HepG2 (cell line): ENCODE measurements around the gene JMJD6. TPM values are rescaled to one million over a fixed set of nuclear protein-coding genes. Genes with fewer than 3 reads are reported as not detected.

Experiments
- ARID5B ChIP-seq: IDR thresholded peaks from 2 replicates; pipeline ENCODE4 v1.4.0; 2020; ENCODE audit warnings: mild to moderate bottlenecking, missing genetic modification reagents
- CSRNP2 ChIP-seq: sonication (generic); formaldehyde crosslinking; conservative IDR thresholded peaks from 2 replicates; pipeline ENCODE4 v1.8.0; 2022; ENCODE audit warnings: low read depth, missing genetic modification reagents
- GRHL1 ChIP-seq: sonication (generic); formaldehyde crosslinking; conservative IDR thresholded peaks from 2 replicates; pipeline ENCODE4 v1.8.0; 2022; ENCODE audit warnings: missing genetic modification reagents
- NRL ChIP-seq: sonication (generic); formaldehyde crosslinking; IDR thresholded peaks from 2 replicates; pipeline ENCODE4 v1.5.0; 2020; ENCODE audit warnings: missing genetic modification reagents, mild to moderate bottlenecking, moderate library complexity, borderline replicate concordance
- RNF219 ChIP-seq: sonication (generic); formaldehyde crosslinking; IDR thresholded peaks from 2 replicates; pipeline ENCODE4 v1.5.0; 2020; ENCODE audit warnings: mild to moderate bottlenecking, missing genetic modification reagents
- STAT6 ChIP-seq: sonication (generic); formaldehyde crosslinking; IDR thresholded peaks from 2 replicates; pipeline ENCODE4 v1.4.0; 2020; ENCODE audit warnings: missing genetic modification reagents, mild to moderate bottlenecking, borderline replicate concordance
- ZBTB1 ChIP-seq: sonication (generic); formaldehyde crosslinking; IDR thresholded peaks from 2 replicates; pipeline ENCODE4 v1.4.0; 2020; ENCODE audit warnings: missing genetic modification reagents, borderline replicate concordance
- ZFP41 ChIP-seq: sonication (generic); formaldehyde crosslinking; IDR thresholded peaks from 2 replicates; pipeline ENCODE4 v1.4.0; 2020; ENCODE audit warnings: mild to moderate bottlenecking, missing genetic modification reagents, borderline replicate concordance
- ZFP91 ChIP-seq: sonication (generic); formaldehyde crosslinking; IDR thresholded peaks from 2 replicates; pipeline ENCODE4 v1.9.0; 2022; ENCODE audit warnings: missing genetic modification reagents, mild to moderate bottlenecking, borderline replicate concordance
- ZNF350 ChIP-seq: sonication (generic); formaldehyde crosslinking; IDR thresholded peaks from 2 replicates; pipeline ENCODE4 v1.4.0; 2020; ENCODE audit warnings: mild to moderate bottlenecking, low read depth, missing genetic modification reagents, borderline replicate concordance
- ZNF547 ChIP-seq: sonication (generic); formaldehyde crosslinking; IDR thresholded peaks from 2 replicates; pipeline ENCODE4 v1.5.1; 2020; ENCODE audit warnings: mild to moderate bottlenecking, missing genetic modification reagents
- ZNF567 ChIP-seq: sonication (generic); formaldehyde crosslinking; IDR thresholded peaks from 2 replicates; pipeline ENCODE4 v1.8.1; 2023; ENCODE audit warnings: mild to moderate bottlenecking, missing genetic modification reagents, borderline replicate concordance
- ZNF749 ChIP-seq: sonication (generic); formaldehyde crosslinking; IDR thresholded peaks from 2 replicates; pipeline ENCODE4 v1.8.0; 2022; ENCODE audit warnings: mild to moderate bottlenecking, missing genetic modification reagents, moderate library complexity, borderline replicate concordance
- polyA plus RNA-seq, 8 experiments: library from polyadenylated mRNA; depleted of rRNA in 3 of 8; stranded (reverse) in 7 of 8; unstranded in 1 of 8; fragments of >200 nt; fragmentation: Illumina TruSeq in 4 of 8; extraction: Trizol in 4 of 8; gene quantifications; 2 replicates each; pipeline versions ENCODE4 v1.2.1 to v1.2.3, GENCODE V29; 2011 to 2016; ENCODE audit warnings: low read depth in 4 of 8, missing spikeins in 1 of 8, mixed read lengths in 1 of 8; ENCODE audit not compliant: insufficient read depth in 1 of 8
- total RNA-seq, 5 experiments: library from RNA; depleted of rRNA; stranded (reverse); fragments of >200 nt; fragmentation: Illumina TruSeq; extraction: Trizol; gene quantifications; 2 replicates each; pipeline ENCODE4 v1.2.3, GENCODE V29; 2016; ENCODE audit warnings: low read depth in 1 of 5

JMJD6 gene
- total and polyA plus RNA-seq, 2 of the 13 experiments (the other 11 are each of a cell fraction or from before 2014, with no cell fraction given) = 33.6 to 41.0 TPM

- no peak; the same call in 1 of the 2 replicates for TF ChIP-seq CSRNP2 (CRISPR knock-in tag)
- no peak; the same call in 1 of the 2 replicates for TF ChIP-seq ZNF567 (CRISPR knock-in tag)
- no peak for TF ChIP-seq ZFP41 (CRISPR knock-in tag)
- no peak for TF ChIP-seq RNF219 (CRISPR knock-in tag)
- no peak; the same call in 1 of the 2 replicates for TF ChIP-seq GRHL1 (CRISPR knock-in tag)
- no peak for TF ChIP-seq ZBTB1 (CRISPR knock-in tag)
- TF ChIP-seq STAT6 (CRISPR knock-in tag) = no peak
- peak; percentile 89 for TF ChIP-seq NRL
- peak; percentile 67; the same call in 1 of the 2 replicates for TF ChIP-seq ZNF547 (CRISPR knock-in tag)
- peak; percentile 67 for TF ChIP-seq ZNF749 (CRISPR knock-in tag)
- TF ChIP-seq ZNF350 = peak; percentile 94
- TF ChIP-seq ZFP91 = no peak
- TF ChIP-seq ARID5B = peak; percentile 71
Measured at GRCh38 chr17:76737082-76737675, 10.8 kb upstream of the JMJD6 start, which contains the start of gene SRSF2 (continued).
